ENCODE measurements around the gene CLDN2.

- TF ChIP-seq, protein P1, sequence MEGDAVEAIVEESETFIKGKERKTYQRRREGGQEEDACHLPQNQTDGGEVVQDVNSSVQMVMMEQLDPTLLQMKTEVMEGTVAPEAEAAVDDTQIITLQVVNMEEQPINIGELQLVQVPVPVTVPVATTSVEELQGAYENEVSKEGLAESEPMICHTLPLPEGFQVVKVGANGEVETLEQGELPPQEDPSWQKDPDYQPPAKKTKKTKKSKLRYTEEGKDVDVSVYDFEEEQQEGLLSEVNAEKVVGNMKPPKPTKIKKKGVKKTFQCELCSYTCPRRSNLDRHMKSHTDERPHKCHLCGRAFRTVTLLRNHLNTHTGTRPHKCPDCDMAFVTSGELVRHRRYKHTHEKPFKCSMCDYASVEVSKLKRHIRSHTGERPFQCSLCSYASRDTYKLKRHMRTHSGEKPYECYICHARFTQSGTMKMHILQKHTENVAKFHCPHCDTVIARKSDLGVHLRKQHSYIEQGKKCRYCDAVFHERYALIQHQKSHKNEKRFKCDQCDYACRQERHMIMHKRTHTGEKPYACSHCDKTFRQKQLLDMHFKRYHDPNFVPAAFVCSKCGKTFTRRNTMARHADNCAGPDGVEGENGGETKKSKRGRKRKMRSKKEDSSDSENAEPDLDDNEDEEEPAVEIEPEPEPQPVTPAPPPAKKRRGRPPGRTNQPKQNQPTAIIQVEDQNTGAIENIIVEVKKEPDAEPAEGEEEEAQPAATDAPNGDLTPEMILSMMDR (IDR thresholded peaks at IDR 0.05; ENCODE audit: insufficient read depth, low read length, poor library complexity, severe bottlenecking), result no peak
- no peak for TF ChIP-seq EZH2phosphoT487 (conservative IDR thresholded peaks at IDR 0.05; ENCODE audit: low read length)
Measured at GRCh38 chrX:106963111-106963510, 42.9 kb downstream of the CLDN2 start.
